GM12878 (cell line): ENCODE measurements around the gene SLC25A20. TPM values are rescaled to one million over a fixed set of nuclear protein-coding genes. Genes with fewer than 3 reads are reported as not detected.

Experiments
- CUX1 ChIP-seq: IDR thresholded peaks from 2 replicates; pipeline ENCODE4 v1.6.1; 2012; ENCODE audit warnings: improper control_type of control experiment, low read depth, low read length; ENCODE audit not compliant: insufficient replicate concordance
- DPF2 ChIP-seq: fragments of 450-650 bp; IDR thresholded peaks from 2 replicates; pipeline ENCODE4 v1.6.1; 2017; ENCODE audit warnings: mild to moderate bottlenecking
- EGR1 ChIP-seq, 2 experiments: IDR thresholded peaks; 1 replicate in 1 of 2; 2 replicates in 1 of 2; pipeline ENCODE4 v1.6.1; 2011 to 2012; ENCODE audit warnings: low read depth in 2 of 2, low read length in 2 of 2, borderline replicate concordance in 1 of 2, mild to moderate bottlenecking in 1 of 2, moderate library complexity in 1 of 2
- KAT2A ChIP-seq: conservative IDR thresholded peaks from 2 replicates; pipeline ENCODE4 v1.6.1; 2011; ENCODE audit warnings: low read depth, low read length; ENCODE audit not compliant: control insufficient read depth
- MTA2 ChIP-seq: fragments of 450-650 bp; IDR thresholded peaks from 2 replicates; pipeline ENCODE4 v1.6.1; 2016; ENCODE audit warnings: low read depth, mild to moderate bottlenecking, moderate library complexity
- NFIC ChIP-seq: IDR thresholded peaks from 2 replicates; pipeline ENCODE4 v1.6.1; 2012; ENCODE audit warnings: low read depth, mild to moderate bottlenecking, inconsistent platforms, low read length, moderate library complexity
- NKRF ChIP-seq: fragments of 450-650 bp; conservative IDR thresholded peaks from 2 replicates; pipeline ENCODE4 v1.6.1; 2017; ENCODE audit warnings: mild to moderate bottlenecking, moderate library complexity
- RAD21 ChIP-seq: IDR thresholded peaks from 2 replicates; pipeline ENCODE4 v1.6.1; 2011; ENCODE audit warnings: mild to moderate bottlenecking, low read depth, low read length, moderate library complexity; ENCODE audit not compliant: insufficient read depth
- SPI1 ChIP-seq: IDR thresholded peaks from 2 replicates; pipeline ENCODE4 v1.6.1; 2011; ENCODE audit warnings: low read depth, mild to moderate bottlenecking, low read length, moderate library complexity, borderline replicate concordance; ENCODE audit not compliant: insufficient read depth
- polyA plus RNA-seq, 11 experiments: library from polyadenylated mRNA; depleted of rRNA in 4 of 11; unstranded in 6 of 11; stranded (reverse) in 5 of 11; fragments of >200 nt; fragmentation: Nextera tagmentation in 4 of 11; fragmentation: Illumina TruSeq in 1 of 11; extraction: Ambion mirVana in 4 of 11; extraction: Trizol in 1 of 11; gene quantifications; 1 replicate in 1 of 11; 2 replicates in 10 of 11; pipeline versions ENCODE4 v1.2.1 to v1.2.3, GENCODE V29; 2011 to 2016; ENCODE audit warnings: inconsistent platforms in 2 of 11, missing spikeins in 2 of 11, low read depth in 1 of 11
- total RNA-seq, 4 experiments: library from RNA; depleted of rRNA in 3 of 4; stranded (reverse); fragments of >200 nt in 3 of 4; fragmentation: Illumina TruSeq in 1 of 4; extraction: Trizol in 1 of 4; gene quantifications; 2 replicates each; pipeline versions ENCODE4 v1.2.1 to v1.2.3, GENCODE V29; 2013 to 2021

The SLC25A20 gene
- total and polyA plus RNA-seq, 10 of the 15 experiments (the other 5 are each of a cell fraction or from before 2014, with no cell fraction given): 12.9 to 38.6 (median 22.1) TPM

- TF ChIP-seq CUX1: no peak
- TF ChIP-seq MTA2: peak; percentile 43; the same call in 1 of the 2 replicates
- TF ChIP-seq KAT2A: no peak
- TF ChIP-seq EGR1 (IDR thresholded peaks at IDR 0.05; ENCODE audit: borderline replicate concordance in 1 of 2, low read depth in 2 of 2, low read length in 2 of 2): no peak
- TF ChIP-seq SPI1: peak; percentile 91
- TF ChIP-seq RAD21: no peak
- peak; percentile 57; the same call in 1 of the 2 replicates for TF ChIP-seq DPF2
- TF ChIP-seq NKRF: no peak
- TF ChIP-seq NFIC: 0 out of 2 replicates have a peak, but pooled peaks have one; percentile 19
- TF ChIP-seq, all 136 proteins: peak for 11
Observed at GRCh38 chr3:48879307-48879993, 19.2 kb downstream of the SLC25A20 start (continued).
